ENCODE measurements around the gene AP2A2.

AP2A2 gene

GRCh38 chr11:1043563-1044096 lies 118.0 kb downstream of the AP2A2 start:
- DNase-seq: no peak

- no peak for DNase-seq
These were observed 118.5 kb downstream of the AP2A2 start for GRCh38 chr11:1044160-1044559.

- no peak for DNase-seq
These were observed 122.0 kb downstream of the AP2A2 start for GRCh38 chr11:1047595-1048156.

- DNase-seq: no peak
These were observed 122.9 kb downstream of the AP2A2 start for GRCh38 chr11:1048375-1049070.

- no peak for DNase-seq
These were observed 123.4 kb downstream of the AP2A2 start for GRCh38 chr11:1049071-1049405.

- DNase-seq: no peak
These were observed 123.8 kb downstream of the AP2A2 start for GRCh38 chr11:1049431-1049891.

- no peak for DNase-seq
These were observed 124.4 kb downstream of the AP2A2 start for GRCh38 chr11:1049911-1050580.

- peak in 1 of 2 donors; percentile 29 for DNase-seq
These were observed 125.1 kb downstream of the AP2A2 start for GRCh38 chr11:1050581-1051355.

- no peak for DNase-seq
These were observed 125.9 kb downstream of the AP2A2 start for GRCh38 chr11:1051356-1052132.

- DNase-seq: no peak
These were observed 126.7 kb downstream of the AP2A2 start for GRCh38 chr11:1052133-1053011.

GRCh38 chr11:1053121-1053901 lies 127.6 kb downstream of the AP2A2 start:
- DNase-seq: no peak

GRCh38 chr11:1054143-1055108 lies 128.8 kb downstream of the AP2A2 start:
- no peak for DNase-seq

GRCh38 chr11:1055109-1055703 lies 129.5 kb downstream of the AP2A2 start:
- no peak for DNase-seq

GRCh38 chr11:1055990-1056771 lies 130.5 kb downstream of the AP2A2 start:
- DNase-seq: no peak

GRCh38 chr11:1057806-1058205 lies 132.1 kb downstream of the AP2A2 start:
- no peak for DNase-seq

GRCh38 chr11:1059759-1060158 lies 134.1 kb downstream of the AP2A2 start:
- no peak for DNase-seq

- no peak for DNase-seq
These were observed 134.7 kb downstream of the AP2A2 start for GRCh38 chr11:1060410-1060809.
